C4-2B (cell line): ENCODE measurements around the gene UQCRHL.

ENCODE experiments used
- ZFX ChIP-seq: fragments of 450-650 bp; IDR thresholded peaks from 2 replicates; pipeline ENCODE4 v1.6.1; 2017
- TF ChIP-seq, protein P1 (sequence below): fragments of 450-650 bp; conservative IDR thresholded peaks from 2 replicates; pipeline ENCODE4 v1.5.1; 2017; ENCODE audit warnings: mild to moderate bottlenecking

DNA sequence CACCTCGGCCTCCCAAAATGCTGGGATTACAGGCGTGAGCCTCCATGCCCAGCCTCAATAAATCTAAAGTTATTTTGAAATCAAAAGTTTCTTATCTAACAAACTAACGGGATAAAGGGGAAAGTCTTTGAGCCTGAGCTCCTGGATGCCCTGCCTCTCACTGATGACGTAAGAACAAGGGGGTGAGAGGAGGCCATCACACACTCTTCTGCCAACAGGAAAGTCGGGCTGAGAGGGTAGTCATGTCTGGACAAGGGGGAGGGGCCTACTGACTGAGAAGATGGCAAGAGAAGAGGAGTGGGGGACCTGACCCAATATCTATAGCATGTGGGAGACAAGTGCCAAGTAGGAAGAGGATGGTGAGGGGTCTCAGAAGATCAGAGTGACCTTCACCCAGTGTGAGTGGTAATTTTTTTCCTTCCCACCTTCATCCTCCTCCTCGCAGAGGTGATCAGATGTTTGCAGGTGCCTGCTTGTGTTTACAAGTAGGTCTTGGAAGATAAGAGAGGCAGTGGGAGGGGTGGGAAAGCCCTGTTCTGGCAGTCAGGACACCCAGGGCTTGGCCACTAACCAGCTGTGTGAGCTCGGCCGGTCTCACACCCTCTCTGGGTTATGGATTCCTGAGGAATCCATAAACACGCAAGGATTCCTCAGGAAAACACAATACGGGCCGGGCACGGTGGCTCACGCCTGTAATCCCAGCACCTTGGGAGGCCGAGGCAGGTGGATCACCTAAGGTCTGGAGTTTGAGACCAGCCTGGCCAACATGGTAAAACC is 9.6 kb downstream of the UQCRHL start:
- TF ChIP-seq, protein P1, sequence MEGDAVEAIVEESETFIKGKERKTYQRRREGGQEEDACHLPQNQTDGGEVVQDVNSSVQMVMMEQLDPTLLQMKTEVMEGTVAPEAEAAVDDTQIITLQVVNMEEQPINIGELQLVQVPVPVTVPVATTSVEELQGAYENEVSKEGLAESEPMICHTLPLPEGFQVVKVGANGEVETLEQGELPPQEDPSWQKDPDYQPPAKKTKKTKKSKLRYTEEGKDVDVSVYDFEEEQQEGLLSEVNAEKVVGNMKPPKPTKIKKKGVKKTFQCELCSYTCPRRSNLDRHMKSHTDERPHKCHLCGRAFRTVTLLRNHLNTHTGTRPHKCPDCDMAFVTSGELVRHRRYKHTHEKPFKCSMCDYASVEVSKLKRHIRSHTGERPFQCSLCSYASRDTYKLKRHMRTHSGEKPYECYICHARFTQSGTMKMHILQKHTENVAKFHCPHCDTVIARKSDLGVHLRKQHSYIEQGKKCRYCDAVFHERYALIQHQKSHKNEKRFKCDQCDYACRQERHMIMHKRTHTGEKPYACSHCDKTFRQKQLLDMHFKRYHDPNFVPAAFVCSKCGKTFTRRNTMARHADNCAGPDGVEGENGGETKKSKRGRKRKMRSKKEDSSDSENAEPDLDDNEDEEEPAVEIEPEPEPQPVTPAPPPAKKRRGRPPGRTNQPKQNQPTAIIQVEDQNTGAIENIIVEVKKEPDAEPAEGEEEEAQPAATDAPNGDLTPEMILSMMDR: no peak
- no peak for TF ChIP-seq ZFX
